ENCODE results near the gene WDFY1.

Gene WDFY1

GRCh38 chr2:223957092-223957851 lies 12.1 kb upstream of the WDFY1 start, which contains the start of gene MRPL44:
TSS of gene MRPL44 (plus strand) at chr2:223957463. CDS start at chr2:223957473, 10 bp downstream.
- peak; percentile 91 for DNase-seq (ENCODE audit: low read depth)

- no peak for DNase-seq (ENCODE audit: low read depth)
Measured at GRCh38 chr2:223956300-223956699, 11.2 kb upstream of the WDFY1 start.

GRCh38 chr2:223954401-223954800 lies 9.3 kb upstream of the WDFY1 start:
- peak; percentile 97 for DNase-seq (ENCODE audit: low read depth)

- DNase-seq (ENCODE audit: low read depth): no peak
Measured at GRCh38 chr2:223952280-223952968, 7.3 kb upstream of the WDFY1 start.

- no peak for DNase-seq (ENCODE audit: low read depth)
Measured at GRCh38 chr2:223950448-223951347, 5.6 kb upstream of the WDFY1 start.

GRCh38 chr2:223949241-223949840 lies 4.2 kb upstream of the WDFY1 start:
- DNase-seq (ENCODE audit: low read depth): no peak

- no peak for DNase-seq (ENCODE audit: low read depth)
Measured at GRCh38 chr2:223947711-223948205, 2.6 kb upstream of the WDFY1 start.

GRCh38 chr2:223945755-223946154 lies 620 bp upstream of the WDFY1 start:
- DNase-seq (ENCODE audit: low read depth): peak; percentile 33

GRCh38 chr2:223944166-223944702 lies 901 bp downstream of the WDFY1 start:
- DNase-seq (ENCODE audit: low read depth): no peak

- DNase-seq (ENCODE audit: low read depth): peak; percentile 62
Measured at GRCh38 chr2:223943561-223944008, 1.6 kb downstream of the WDFY1 start.

GRCh38 chr2:223943135-223943534 lies 2.0 kb downstream of the WDFY1 start:
- no peak for DNase-seq (ENCODE audit: low read depth)

- peak; percentile 92 for DNase-seq (ENCODE audit: low read depth)
Measured at GRCh38 chr2:223941579-223942277, 3.4 kb downstream of the WDFY1 start.

- DNase-seq (ENCODE audit: low read depth): peak; percentile 67
Measured at GRCh38 chr2:223939438-223939837, 5.7 kb downstream of the WDFY1 start.

GRCh38 chr2:223937535-223937934 lies 7.6 kb downstream of the WDFY1 start:
- no peak for DNase-seq (ENCODE audit: low read depth)

- no peak for DNase-seq (ENCODE audit: low read depth)
Measured at GRCh38 chr2:223936862-223937326, 8.2 kb downstream of the WDFY1 start.

- no peak for DNase-seq (ENCODE audit: low read depth)
Measured at GRCh38 chr2:223935459-223936125, 9.5 kb downstream of the WDFY1 start.

- no peak for DNase-seq (ENCODE audit: low read depth)
Measured at GRCh38 chr2:223934870-223935269, 10.3 kb downstream of the WDFY1 start.

- DNase-seq (ENCODE audit: low read depth): no peak
Measured at GRCh38 chr2:223932816-223933800, 12.0 kb downstream of the WDFY1 start.

All from amniotic epithelial cell (primary cell).